ENCODE results near the gene CRYBB2.

Gene CRYBB2

GRCh38 chr22:25193130-25193529, 26.3 kb upstream of the CRYBB2 start:
- Histone ChIP-seq H3K9ac (ENCODE audit: insufficient read length) (no peak overlapping the region), H3K36me3 (ENCODE audit: insufficient read depth, low read length) (no peaks in the 10 kb centered on the region), H3K27ac (no peak overlapping the region), H3K4me3 (no peak overlapping the region), H3K9me3 (ENCODE audit: low read depth, low read length) (no peaks in the 10 kb centered on the region)
- TF ChIP-seq FOXP2 (optimal IDR thresholded peaks at IDR 0.05; ENCODE audit: control extremely low read depth, extremely low read length, insufficient read depth) = no peak
- TF ChIP-seq POLR2AphosphoS5 (IDR thresholded peaks at IDR 0.05; ENCODE audit: borderline replicate concordance, low read depth, low read length) = no peak
- TF ChIP-seq EZH2 (IDR thresholded peaks at IDR 0.05) = no peak
- no peak for DNase-seq (ENCODE audit: low read depth, low spot score)

GRCh38 chr22:25193548-25193947, 25.9 kb upstream of the CRYBB2 start:
- Histone ChIP-seq H3K9ac (ENCODE audit: insufficient read length) (no peak overlapping the region), H3K9me3 (ENCODE audit: low read depth, low read length) (no peaks in the 10 kb centered on the region), H3K36me3 (ENCODE audit: insufficient read depth, low read length) (no peaks in the 10 kb centered on the region), H3K27ac (no peak overlapping the region), H3K4me3 (no peak overlapping the region)
- TF ChIP-seq FOXP2 (optimal IDR thresholded peaks at IDR 0.05; ENCODE audit: control extremely low read depth, extremely low read length, insufficient read depth) (no peak), POLR2AphosphoS5 (IDR thresholded peaks at IDR 0.05; ENCODE audit: borderline replicate concordance, low read depth, low read length) (no peak), EZH2 (IDR thresholded peaks at IDR 0.05) (no peak)
- no peak for DNase-seq (ENCODE audit: low read depth, low spot score)

- no peak for TF ChIP-seq POLR2AphosphoS5 (IDR thresholded peaks at IDR 0.05; ENCODE audit: borderline replicate concordance, low read depth, low read length)
- TF ChIP-seq FOXP2 (optimal IDR thresholded peaks at IDR 0.05; ENCODE audit: control extremely low read depth, extremely low read length, insufficient read depth) = no peak
- TF ChIP-seq EZH2 (IDR thresholded peaks at IDR 0.05) = no peak
- Histone ChIP-seq H3K4me3 (no peak overlapping the region), H3K27ac (no peak overlapping the region), H3K9me3 (ENCODE audit: low read depth, low read length) (no peaks in the 10 kb centered on the region), H3K9ac (ENCODE audit: insufficient read length) (no peak overlapping the region), H3K36me3 (ENCODE audit: insufficient read depth, low read length) (no peaks in the 10 kb centered on the region)
- DNase-seq (ENCODE audit: low read depth, low spot score) = no peak
Observed at GRCh38 chr22:25196326-25196725, 23.1 kb upstream of the CRYBB2 start.

GRCh38 chr22:25197340-25197739, 22.1 kb upstream of the CRYBB2 start:
- Histone ChIP-seq H3K36me3 (ENCODE audit: insufficient read depth, low read length) (no peaks in the 10 kb centered on the region), H3K27ac (no peak overlapping the region), H3K9me3 (ENCODE audit: low read depth, low read length) (no peaks in the 10 kb centered on the region), H3K4me3 (no peak overlapping the region), H3K9ac (ENCODE audit: insufficient read length) (no peak overlapping the region)
- TF ChIP-seq FOXP2 (optimal IDR thresholded peaks at IDR 0.05; ENCODE audit: control extremely low read depth, extremely low read length, insufficient read depth) (no peak), EZH2 (IDR thresholded peaks at IDR 0.05) (no peak)
- no peak for DNase-seq (ENCODE audit: low read depth, low spot score)

- DNase-seq (ENCODE audit: low read depth, low spot score) = no peak
- no peaks in the 10 kb centered on the region for H3K9me3 ChIP-seq (ENCODE audit: low read depth, low read length)
- no peak within 1 kb of the TSS for H3K4me3 ChIP-seq
- H3K27ac ChIP-seq = no peak within 1 kb of the TSS
- H3K36me3 ChIP-seq (ENCODE audit: insufficient read depth, low read length) = no peaks in the 10 kb centered on the region
- no peak for TF ChIP-seq POLR2AphosphoS5 (IDR thresholded peaks at IDR 0.05; ENCODE audit: borderline replicate concordance, low read depth, low read length)
- TF ChIP-seq FOXP2 (optimal IDR thresholded peaks at IDR 0.05; ENCODE audit: control extremely low read depth, extremely low read length, insufficient read depth) = no peak
- no peak for TF ChIP-seq EZH2 (IDR thresholded peaks at IDR 0.05)
- no peak within 1 kb of the TSS for H3K9ac ChIP-seq (ENCODE audit: insufficient read length)
Observed at GRCh38 chr22:25199731-25200520, 19.5 kb upstream of the CRYBB2 start, which contains the start of gene CRYBB3. CRYBB3 (plus strand) TSS chr22:25199858; CDS start chr22:25201397, 1,539 bp downstream.

- H3K27ac ChIP-seq = no peak overlapping the region
- no peak overlapping the region for H3K4me3 ChIP-seq
- DNase-seq (ENCODE audit: low read depth, low spot score) = no peak
- no peaks in the 10 kb centered on the region for H3K9me3 ChIP-seq (ENCODE audit: low read depth, low read length)
- H3K9ac ChIP-seq (ENCODE audit: insufficient read length) = no peak overlapping the region
- TF ChIP-seq POLR2AphosphoS5 (IDR thresholded peaks at IDR 0.05; ENCODE audit: borderline replicate concordance, low read depth, low read length) = no peak
- no peaks in the 10 kb centered on the region for H3K36me3 ChIP-seq (ENCODE audit: insufficient read depth, low read length)
Observed at GRCh38 chr22:25200967-25201366, 18.5 kb upstream of the CRYBB2 start.

- Histone ChIP-seq H3K4me3 (no peak overlapping the region), H3K27ac (no peak overlapping the region), H3K9me3 (ENCODE audit: low read depth, low read length) (no peaks in the 10 kb centered on the region), H3K36me3 (ENCODE audit: insufficient read depth, low read length) (no peaks in the 10 kb centered on the region), H3K9ac (ENCODE audit: insufficient read length) (no peak overlapping the region)
- no peak for DNase-seq (ENCODE audit: low read depth, low spot score)
- TF ChIP-seq POLR2AphosphoS5 (IDR thresholded peaks at IDR 0.05; ENCODE audit: borderline replicate concordance, low read depth, low read length) = no peak
- no peak for TF ChIP-seq EZH2 (IDR thresholded peaks at IDR 0.05)
- no peak for TF ChIP-seq FOXP2 (optimal IDR thresholded peaks at IDR 0.05; ENCODE audit: control extremely low read depth, extremely low read length, insufficient read depth)
Observed at GRCh38 chr22:25201557-25202273, 17.7 kb upstream of the CRYBB2 start.

GRCh38 chr22:25202290-25202921, 17.0 kb upstream of the CRYBB2 start:
- H3K36me3 ChIP-seq (ENCODE audit: insufficient read depth, low read length) = no peaks in the 10 kb centered on the region
- H3K9ac ChIP-seq (ENCODE audit: insufficient read length) = no peak overlapping the region
- H3K9me3 ChIP-seq (ENCODE audit: low read depth, low read length) = no peaks in the 10 kb centered on the region
- TF ChIP-seq POLR2AphosphoS5 (IDR thresholded peaks at IDR 0.05; ENCODE audit: borderline replicate concordance, low read depth, low read length) = no peak
- no peak for TF ChIP-seq FOXP2 (optimal IDR thresholded peaks at IDR 0.05; ENCODE audit: control extremely low read depth, extremely low read length, insufficient read depth)
- TF ChIP-seq EZH2 (IDR thresholded peaks at IDR 0.05) = no peak
- no peak for DNase-seq (ENCODE audit: low read depth, low spot score)
- H3K27ac ChIP-seq = no peak overlapping the region
- H3K4me3 ChIP-seq = no peak overlapping the region

Measured in SK-N-MC (cell line).